ENCODE results near the gene C9orf152. TPM values are rescaled to one million over a fixed set of nuclear protein-coding genes. Genes with fewer than 3 reads are reported as not detected.

Gene C9orf152
- total RNA-seq, 1 experiment from 2014 or later: not detected

DNA sequence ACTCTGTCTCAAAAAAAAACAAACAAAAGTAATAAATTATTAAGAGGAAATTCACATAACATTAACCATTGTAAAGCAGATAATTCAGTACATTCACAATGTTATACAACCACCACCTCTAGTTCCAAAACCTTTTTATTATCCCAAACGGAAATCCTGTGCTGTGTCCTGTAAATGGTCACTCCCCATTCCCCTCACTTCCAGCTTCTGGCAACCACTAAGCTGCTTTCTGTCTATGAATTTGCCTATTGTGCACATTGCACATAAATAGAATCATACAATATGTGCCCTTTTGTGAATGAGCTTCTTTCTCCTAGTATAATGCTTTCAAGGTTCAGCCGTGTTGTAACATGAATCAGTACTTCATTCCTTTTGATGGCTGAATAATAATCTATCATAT, 20.8 kb downstream of the C9orf152 start (continued):
- TF ChIP-seq, protein P1, sequence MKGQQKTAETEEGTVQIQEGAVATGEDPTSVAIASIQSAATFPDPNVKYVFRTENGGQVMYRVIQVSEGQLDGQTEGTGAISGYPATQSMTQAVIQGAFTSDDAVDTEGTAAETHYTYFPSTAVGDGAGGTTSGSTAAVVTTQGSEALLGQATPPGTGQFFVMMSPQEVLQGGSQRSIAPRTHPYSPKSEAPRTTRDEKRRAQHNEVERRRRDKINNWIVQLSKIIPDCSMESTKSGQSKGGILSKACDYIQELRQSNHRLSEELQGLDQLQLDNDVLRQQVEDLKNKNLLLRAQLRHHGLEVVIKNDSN (CRISPR knock-in tag; IDR thresholded peaks at IDR 0.05): no peak
- TF ChIP-seq PRRX2 (CRISPR knock-in tag; IDR thresholded peaks at IDR 0.05) (no peak), E2F4 (CRISPR knock-in tag; IDR thresholded peaks at IDR 0.05; ENCODE audit: borderline replicate concordance, low read depth) (no peak), EMX1 (CRISPR knock-in tag; IDR thresholded peaks at IDR 0.05) (no peak)

DNA sequence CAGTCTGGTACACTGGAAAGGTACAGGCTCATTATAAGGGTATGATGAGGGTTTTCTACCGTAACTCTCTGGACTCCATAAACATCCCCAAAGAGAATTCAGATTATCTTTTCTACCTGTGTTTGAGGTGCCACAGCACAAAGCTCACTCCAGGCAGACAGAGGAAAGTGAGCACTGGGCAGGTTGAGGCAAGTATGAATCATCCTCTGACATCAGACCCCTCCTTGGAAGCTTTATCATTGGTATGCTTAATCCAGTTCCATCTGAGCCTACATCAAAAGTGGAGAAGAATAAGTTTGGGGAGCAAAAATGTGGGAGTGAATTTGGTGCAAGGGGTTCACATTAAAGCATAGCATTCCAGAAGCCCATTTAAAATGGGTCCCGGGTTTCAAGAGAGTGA, 21.7 kb downstream of the C9orf152 start:
- H3K4me1 Mint-ChIP-seq: peaks cover 11% of the 10 kb centered on the region
- no peaks in the 10 kb centered on the region for H3K9me3 Mint-ChIP-seq
- DNase-seq (ENCODE audit: low spot score): no peak
- ChIA-PET POLR2A (no interaction called here), CTCF (interaction anchor here (0.7 kb wide), 1 partner anchor 13 kb away, joined by 3 read pairs; no protein-coding TSS in a partner anchor)
- H3K27me3 Mint-ChIP-seq (ENCODE audit: low read depth): no peaks in the 10 kb centered on the region; the same call in 1 of the 2 replicates
- no peak overlapping the region for H3K4me3 Mint-ChIP-seq
- no peak overlapping the region for H3K27ac Mint-ChIP-seq
- no peak for TF ChIP-seq CBFB (CRISPR knock-in tag; IDR thresholded peaks at IDR 0.05; ENCODE audit: low read depth)
- no peak for TF ChIP-seq EMX1 (CRISPR knock-in tag; IDR thresholded peaks at IDR 0.05)
- no peak for TF ChIP-seq RELA (CRISPR knock-in tag; IDR thresholded peaks at IDR 0.05; ENCODE audit: borderline replicate concordance)
- TF ChIP-seq FOXP1 (CRISPR knock-in tag; IDR thresholded peaks at IDR 0.05; ENCODE audit: borderline replicate concordance): no peak
- TF ChIP-seq, protein P2, sequence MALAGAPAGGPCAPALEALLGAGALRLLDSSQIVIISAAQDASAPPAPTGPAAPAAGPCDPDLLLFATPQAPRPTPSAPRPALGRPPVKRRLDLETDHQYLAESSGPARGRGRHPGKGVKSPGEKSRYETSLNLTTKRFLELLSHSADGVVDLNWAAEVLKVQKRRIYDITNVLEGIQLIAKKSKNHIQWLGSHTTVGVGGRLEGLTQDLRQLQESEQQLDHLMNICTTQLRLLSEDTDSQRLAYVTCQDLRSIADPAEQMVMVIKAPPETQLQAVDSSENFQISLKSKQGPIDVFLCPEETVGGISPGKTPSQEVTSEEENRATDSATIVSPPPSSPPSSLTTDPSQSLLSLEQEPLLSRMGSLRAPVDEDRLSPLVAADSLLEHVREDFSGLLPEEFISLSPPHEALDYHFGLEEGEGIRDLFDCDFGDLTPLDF (CRISPR knock-in tag; IDR thresholded peaks at IDR 0.05): no peak
- no peak for TF ChIP-seq ZNF671 (CRISPR knock-in tag; IDR thresholded peaks at IDR 0.05)
- no peak for TF ChIP-seq ATF1 (CRISPR knock-in tag; IDR thresholded peaks at IDR 0.05)
- no peak for TF ChIP-seq TP53 (CRISPR knock-in tag; IDR thresholded peaks at IDR 0.05)
- no peak for TF ChIP-seq KAT7 (CRISPR knock-in tag; IDR thresholded peaks at IDR 0.05; ENCODE audit: borderline replicate concordance)
- TF ChIP-seq, protein P3, sequence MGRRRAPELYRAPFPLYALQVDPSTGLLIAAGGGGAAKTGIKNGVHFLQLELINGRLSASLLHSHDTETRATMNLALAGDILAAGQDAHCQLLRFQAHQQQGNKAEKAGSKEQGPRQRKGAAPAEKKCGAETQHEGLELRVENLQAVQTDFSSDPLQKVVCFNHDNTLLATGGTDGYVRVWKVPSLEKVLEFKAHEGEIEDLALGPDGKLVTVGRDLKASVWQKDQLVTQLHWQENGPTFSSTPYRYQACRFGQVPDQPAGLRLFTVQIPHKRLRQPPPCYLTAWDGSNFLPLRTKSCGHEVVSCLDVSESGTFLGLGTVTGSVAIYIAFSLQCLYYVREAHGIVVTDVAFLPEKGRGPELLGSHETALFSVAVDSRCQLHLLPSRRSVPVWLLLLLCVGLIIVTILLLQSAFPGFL (CRISPR knock-in tag; IDR thresholded peaks at IDR 0.05; ENCODE audit: borderline replicate concordance): no peak
- no peak for TF ChIP-seq GTF2I (CRISPR knock-in tag; conservative IDR thresholded peaks at IDR 0.05)
- no peak for TF ChIP-seq ZNF512 (CRISPR knock-in tag; IDR thresholded peaks at IDR 0.05; ENCODE audit: borderline replicate concordance)
- TF ChIP-seq MYBL2 (CRISPR knock-in tag; IDR thresholded peaks at IDR 0.05): no peak
- no peak for ATAC-seq
- H3K36me3 Mint-ChIP-seq: no peaks in the 10 kb centered on the region

DNA sequence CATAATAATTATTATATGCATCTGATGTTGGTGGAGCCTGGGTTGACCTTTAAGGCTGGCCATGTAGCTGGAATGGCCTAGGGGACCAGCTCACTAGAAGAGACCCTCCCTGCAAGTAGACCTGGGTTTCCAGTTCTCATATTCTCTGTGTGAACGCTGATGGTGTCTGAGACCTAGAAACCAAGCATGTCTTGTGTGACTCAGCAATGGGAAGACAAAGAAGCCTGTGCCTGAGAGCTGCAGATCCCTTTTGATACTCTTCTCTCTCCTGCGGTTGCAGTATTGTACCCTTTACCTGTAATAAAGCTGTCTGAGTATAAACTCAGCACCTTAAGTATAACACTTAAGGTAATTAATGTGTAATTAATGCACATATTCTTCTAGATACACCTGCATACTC, 22.2 kb downstream of the C9orf152 start:
- Mint-ChIP-seq H3K4me3 (no peak overlapping the region), H3K9me3 (peaks cover 4% of the 10 kb centered on the region), H3K36me3 (no peaks in the 10 kb centered on the region), H3K27me3 (ENCODE audit: low read depth) (no peaks in the 10 kb centered on the region; the same call in 1 of the 2 replicates), H3K4me1 (peaks cover 11% of the 10 kb centered on the region), H3K27ac (no peak overlapping the region)
- ATAC-seq (no peak), DNase-seq (ENCODE audit: low spot score) (no peak)
- ChIA-PET CTCF (interaction anchor here (0.7 kb wide), 1 partner anchor 13 kb away, joined by 3 read pairs; no protein-coding TSS in a partner anchor), POLR2A (no interaction called here)
- TF ChIP-seq ZNF532 (CRISPR knock-in tag; IDR thresholded peaks at IDR 0.05; ENCODE audit: borderline replicate concordance) (no peak), FOXP4 (CRISPR knock-in tag; IDR thresholded peaks at IDR 0.05) (no peak), EMX1 (CRISPR knock-in tag; IDR thresholded peaks at IDR 0.05) (no peak), ZSCAN18 (CRISPR knock-in tag; IDR thresholded peaks at IDR 0.05) (no peak), GTF2I (CRISPR knock-in tag; conservative IDR thresholded peaks at IDR 0.05) (no peak), RORB (CRISPR knock-in tag; IDR thresholded peaks at IDR 0.05) (no peak)
